HFFc6 (cell line): ENCODE results near the gene TBC1D30. TPM values are rescaled to one million over a fixed set of nuclear protein-coding genes. Genes with fewer than 3 reads are reported as not detected.

Experiments
- DNase-seq: peaks from one replicate; pipeline ENCODE4 v3.0.0-alpha.2; 2018
- H3K27ac Mint-ChIP-seq: 2 replicates; pipeline ENCODE4 v1.8.0; 2020; ENCODE audit warnings: mild to moderate bottlenecking, mixed read lengths
- H3K27me3 Mint-ChIP-seq: 2 replicates; pipeline ENCODE4 v1.8.0; 2021; ENCODE audit warnings: mild to moderate bottlenecking, moderate library complexity, mixed read lengths; ENCODE audit not compliant: insufficient read depth
- H3K36me3 Mint-ChIP-seq: 2 replicates; pipeline ENCODE4 v1.8.0; 2021; ENCODE audit warnings: low read depth, mixed read lengths
- H3K4me1 Mint-ChIP-seq: 2 replicates; pipeline ENCODE4 v1.8.0; 2020; ENCODE audit warnings: low read depth, mixed read lengths
- H3K4me3 Mint-ChIP-seq: 2 replicates; pipeline ENCODE4 v1.8.0; 2020; ENCODE audit warnings: mild to moderate bottlenecking, moderate library complexity, mixed read lengths
- H3K9me3 Mint-ChIP-seq: 2 replicates; pipeline ENCODE4 v1.8.0; 2020; ENCODE audit warnings: mild to moderate bottlenecking, mixed read lengths
- total RNA-seq, 6 experiments: library from RNA; stranded (reverse); fragmentation: NEBNext Ultra II Directional; extraction: Animal tissue kit (Norgen Biotek cat#: 25700); gene quantifications; 2 replicates in 1 of 6; 3 replicates in 5 of 6; pipeline ENCODE4 v1.2.3, GENCODE V29; 2021
- TF ChIP-seq, protein P1 (sequence below): fragments of 200-600 bp; sonication (generic); IDR thresholded peaks from 2 replicates; pipeline ENCODE4 v1.5.0; 2021; ENCODE audit warnings: antibody characterized with exemption, mild to moderate bottlenecking

TBC1D30 gene
- total RNA-seq, 6 experiments from 2014 or later, result 0.05 to 0.54 (median 0.23) TPM; not detected in 1

DNA sequence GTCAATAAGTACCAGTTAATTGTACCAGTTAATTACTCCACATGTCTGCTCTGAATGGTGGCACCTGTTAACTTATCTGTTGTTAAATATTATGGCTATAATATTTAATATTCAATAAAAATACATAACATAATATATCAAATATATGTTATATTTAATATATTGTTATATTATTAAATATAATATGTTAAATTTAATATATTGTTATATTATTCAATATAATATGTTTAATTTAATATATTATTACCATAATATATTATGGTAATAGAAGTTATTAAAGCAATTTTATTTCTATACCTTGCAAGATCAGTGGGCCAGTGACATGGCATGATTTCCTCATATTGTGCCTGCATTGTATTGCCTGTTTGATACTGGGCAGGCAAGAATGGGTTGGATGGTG is 98.4 kb downstream of the TBC1D30 start:
- Mint-ChIP-seq H3K36me3 (no peaks in the 10 kb centered on the region), H3K4me1 (no peaks in the 10 kb centered on the region), H3K27ac (no peak overlapping the region), H3K27me3 (peaks cover 28% of the 10 kb centered on the region), H3K9me3 (no peaks in the 10 kb centered on the region), H3K4me3 (no peak overlapping the region)
- no peak for DNase-seq
- TF ChIP-seq, protein P1, sequence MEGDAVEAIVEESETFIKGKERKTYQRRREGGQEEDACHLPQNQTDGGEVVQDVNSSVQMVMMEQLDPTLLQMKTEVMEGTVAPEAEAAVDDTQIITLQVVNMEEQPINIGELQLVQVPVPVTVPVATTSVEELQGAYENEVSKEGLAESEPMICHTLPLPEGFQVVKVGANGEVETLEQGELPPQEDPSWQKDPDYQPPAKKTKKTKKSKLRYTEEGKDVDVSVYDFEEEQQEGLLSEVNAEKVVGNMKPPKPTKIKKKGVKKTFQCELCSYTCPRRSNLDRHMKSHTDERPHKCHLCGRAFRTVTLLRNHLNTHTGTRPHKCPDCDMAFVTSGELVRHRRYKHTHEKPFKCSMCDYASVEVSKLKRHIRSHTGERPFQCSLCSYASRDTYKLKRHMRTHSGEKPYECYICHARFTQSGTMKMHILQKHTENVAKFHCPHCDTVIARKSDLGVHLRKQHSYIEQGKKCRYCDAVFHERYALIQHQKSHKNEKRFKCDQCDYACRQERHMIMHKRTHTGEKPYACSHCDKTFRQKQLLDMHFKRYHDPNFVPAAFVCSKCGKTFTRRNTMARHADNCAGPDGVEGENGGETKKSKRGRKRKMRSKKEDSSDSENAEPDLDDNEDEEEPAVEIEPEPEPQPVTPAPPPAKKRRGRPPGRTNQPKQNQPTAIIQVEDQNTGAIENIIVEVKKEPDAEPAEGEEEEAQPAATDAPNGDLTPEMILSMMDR, result no peak

DNA sequence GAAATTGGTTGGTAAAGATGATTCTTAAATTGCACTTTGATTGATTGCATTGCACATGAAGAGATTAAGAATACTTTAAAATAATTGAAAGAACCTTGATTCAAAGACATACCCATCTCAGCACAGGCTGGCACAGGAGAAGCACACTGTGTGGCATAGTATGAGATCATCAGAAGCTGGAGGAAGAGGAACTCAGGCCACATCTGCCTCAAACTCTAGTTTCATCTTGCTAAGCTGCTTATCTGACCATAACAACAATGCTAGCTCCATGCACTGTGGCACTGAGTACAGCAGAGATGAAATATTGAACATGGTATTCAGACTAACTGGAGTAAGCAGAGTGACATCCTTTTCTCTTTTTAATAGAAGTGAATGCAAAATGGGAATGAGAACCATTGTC is 99.1 kb downstream of the TBC1D30 start:
- Mint-ChIP-seq H3K27me3 (peaks cover 34% of the 10 kb centered on the region), H3K4me1 (no peaks in the 10 kb centered on the region), H3K4me3 (no peak overlapping the region), H3K9me3 (no peaks in the 10 kb centered on the region), H3K27ac (no peak overlapping the region), H3K36me3 (no peaks in the 10 kb centered on the region)
- DNase-seq, result no peak
- TF ChIP-seq, protein P1, result no peak

Other genes starting within 250 kb of the TBC1D30 start
- gene RASSF3, start 214.2 kb upstream of the TBC1D30 start, total RNA-seq, result 10 to 100 TPM; 16.9 to 23.3 (median 20.6) TPM
- 100 to 1,000 TPM in 1 of 6 experiments, 10 to 100 TPM in 5; 86.4 to 104 (median 91.2) TPM for gene GNS, start 65.2 kb upstream of the TBC1D30 start, total RNA-seq